ENCODE data around the gene CD300C.
"Not testable (repeated sequence)": the region's sequence is repeated elsewhere in the genome, so short reads cannot be mapped to it uniquely, and the experiment has no call there.

The CD300C gene

GRCh38 chr17:74584292-74585060 lies 38.6 kb upstream of the CD300C start:
- H3K36me3 Mint-ChIP-seq (ENCODE audit: low read depth), result no peaks in the 10 kb centered on the region
- TF ChIP-seq CTCF (IDR thresholded peaks at IDR 0.05; ENCODE audit: unreplicated experiment in 3 of 3), result no peak
- H3K27me3 Mint-ChIP-seq (ENCODE audit: low read depth), result peaks cover 14% of the 10 kb centered on the region
- no peak overlapping the region for H3K4me3 Mint-ChIP-seq
- no peaks in the 10 kb centered on the region for H3K4me1 Mint-ChIP-seq
- H3K27ac Mint-ChIP-seq, result peak overlapping the region in 1 of 3 experiments; percentile 41
- H3K9me3 Mint-ChIP-seq, result no peaks in the 10 kb centered on the region

- Mint-ChIP-seq H3K27me3 (ENCODE audit: low read depth) (peaks cover 4% of the 10 kb centered on the region), H3K27ac (no peak overlapping the region), H3K9me3 (peaks cover 2% of the 10 kb centered on the region), H3K4me1 (no peaks in the 10 kb centered on the region), H3K4me3 (no peak overlapping the region), H3K36me3 (ENCODE audit: low read depth) (no peaks in the 10 kb centered on the region)
- TF ChIP-seq CTCF (IDR thresholded peaks at IDR 0.05; ENCODE audit: unreplicated experiment in 3 of 3), result no peak
These were observed 36.7 kb upstream of the CD300C start for GRCh38 chr17:74582633-74583032.

GRCh38 chr17:74579900-74580299 lies 34.0 kb upstream of the CD300C start:
- H3K4me3 Mint-ChIP-seq, result no peak overlapping the region
- TF ChIP-seq CTCF (IDR thresholded peaks at IDR 0.05; ENCODE audit: unreplicated experiment in 3 of 3), result no peak
- peaks cover 12% of the 10 kb centered on the region for H3K27me3 Mint-ChIP-seq (ENCODE audit: low read depth)
- no peak overlapping the region for H3K27ac Mint-ChIP-seq
- peaks cover 2% of the 10 kb centered on the region for H3K9me3 Mint-ChIP-seq
- H3K36me3 Mint-ChIP-seq (ENCODE audit: low read depth), result no peaks in the 10 kb centered on the region
- H3K4me1 Mint-ChIP-seq, result no peaks in the 10 kb centered on the region

- no peaks in the 10 kb centered on the region for H3K36me3 Mint-ChIP-seq (ENCODE audit: low read depth)
- H3K4me3 Mint-ChIP-seq, result no peak overlapping the region
- H3K27ac Mint-ChIP-seq, result no peak overlapping the region
- H3K4me1 Mint-ChIP-seq, result no peaks in the 10 kb centered on the region
- no peak for TF ChIP-seq CTCF (IDR thresholded peaks at IDR 0.05; ENCODE audit: unreplicated experiment in 3 of 3)
- H3K9me3 Mint-ChIP-seq, result peaks cover 2% of the 10 kb centered on the region
- H3K27me3 Mint-ChIP-seq (ENCODE audit: low read depth), result peaks cover 16% of the 10 kb centered on the region
These were observed 33.1 kb upstream of the CD300C start for GRCh38 chr17:74578979-74579378.

GRCh38 chr17:74574489-74575142 lies 28.7 kb upstream of the CD300C start:
- Mint-ChIP-seq H3K4me3 (no peak overlapping the region), H3K4me1 (no peaks in the 10 kb centered on the region), H3K36me3 (ENCODE audit: low read depth) (no peaks in the 10 kb centered on the region), H3K27me3 (ENCODE audit: low read depth) (peaks cover 22% of the 10 kb centered on the region), H3K27ac (no peak overlapping the region), H3K9me3 (peaks cover 2% of the 10 kb centered on the region)
- no peak for TF ChIP-seq CTCF (IDR thresholded peaks at IDR 0.05; ENCODE audit: unreplicated experiment in 3 of 3)

- not testable (repeated sequence) for H3K4me1 Mint-ChIP-seq, H3K27ac Mint-ChIP-seq, H3K4me3 Mint-ChIP-seq
These were observed 27.7 kb upstream of the CD300C start for GRCh38 chr17:74573635-74574034.

More at GRCh38 chr17:74573635-74574034, 27.7 kb upstream of the CD300C start:
- not testable (repeated sequence) for H3K36me3 Mint-ChIP-seq (ENCODE audit: low read depth); H3K9me3 Mint-ChIP-seq
- H3K27me3 Mint-ChIP-seq (ENCODE audit: low read depth), result peaks cover 23% of the 10 kb centered on the region
